ENCODE measurements around the gene RFT1.

DNA sequence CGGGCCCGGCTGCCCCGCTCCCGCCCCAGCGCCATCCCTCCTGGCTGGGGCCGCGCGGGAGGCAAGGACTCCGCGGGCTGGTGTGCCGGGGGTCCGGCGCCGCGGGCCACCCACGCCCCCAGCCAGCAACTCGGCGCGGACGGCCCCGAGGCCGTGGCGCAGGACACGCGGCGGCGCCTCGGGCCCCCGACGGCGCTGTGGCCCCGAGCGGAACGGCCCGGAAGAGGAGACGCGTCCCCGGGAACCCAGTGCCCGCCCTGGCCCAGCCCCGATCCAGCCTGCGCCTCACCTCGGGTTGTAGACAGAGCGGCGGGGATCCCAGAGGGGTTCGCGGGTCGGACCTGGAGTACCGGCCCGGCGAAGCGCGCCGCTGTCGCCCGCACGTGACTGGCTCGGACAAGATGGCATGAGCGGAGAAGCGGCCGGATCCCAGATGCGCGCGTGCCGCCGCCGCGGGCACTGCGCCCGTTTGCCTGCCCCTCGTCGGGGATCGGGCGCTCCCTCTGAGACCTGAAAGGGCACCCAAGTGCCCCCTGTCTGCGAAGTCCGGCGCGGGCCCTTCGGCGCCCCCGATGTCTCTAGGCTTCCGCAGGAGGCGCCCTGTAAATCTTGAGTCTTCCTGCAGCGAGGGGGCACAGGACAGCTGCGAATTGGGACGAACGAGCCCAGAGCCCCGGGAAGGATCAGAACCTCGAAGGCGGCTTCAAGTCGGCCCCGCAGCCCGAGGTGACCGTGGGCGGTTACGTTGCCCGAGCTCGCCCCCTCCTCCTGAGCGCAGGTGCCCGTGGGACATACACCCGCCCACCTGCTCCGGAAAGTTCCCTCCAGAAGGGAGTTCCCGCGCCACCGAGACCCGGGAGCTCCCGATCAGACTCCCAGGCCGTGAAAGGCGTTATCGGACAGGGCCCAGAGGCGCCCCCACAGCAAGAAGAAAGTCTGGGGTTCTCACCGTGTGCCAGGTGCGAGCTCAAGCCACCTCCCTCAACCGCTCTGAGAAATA lies 83.8 kb downstream of the RFT1 start:
- TF ChIP-seq FOXP2 (optimal IDR thresholded peaks at IDR 0.05; ENCODE audit: control extremely low read depth, extremely low read length, insufficient read depth): no peak
- TF ChIP-seq POLR2AphosphoS5 (IDR thresholded peaks at IDR 0.05; ENCODE audit: borderline replicate concordance, low read depth, low read length): no peak
- no peak for TF ChIP-seq EZH2 (IDR thresholded peaks at IDR 0.05)
